Activated naive CD4-positive, alpha-beta T cell treated with anti-CD3 and anti-CD28 coated beads, Interleukin-2, amount 10 ng/mL, durations not matched to agents 7 days and 5 days (primary cell): ENCODE measurements around the gene FNDC3B.
"Not testable (repeated sequence)": the region's sequence is repeated elsewhere in the genome, so short reads cannot be mapped to it uniquely, and the experiment has no call there.

ENCODE experiments used
- CTCF ChIA-PET: fragments of 350-600 bp; sonication (Branson Sonifier 250); formaldehyde crosslinking; loops from one replicate; lab custom pipeline; 2021; ENCODE audit warnings: antibody characterized with exemption; lab: Charles Lee
- DNase-seq: peaks from one replicate; pipeline ENCODE4 v3.0.0-alpha.2; 2020
- H3K27ac Mint-ChIP-seq: one replicate; pipeline ENCODE4 v1.8.0; 2021; ENCODE audit warnings: mild to moderate bottlenecking, moderate library complexity, mixed read lengths
- H3K27me3 Mint-ChIP-seq: one replicate; pipeline ENCODE4 v1.8.0; 2021; ENCODE audit warnings: mild to moderate bottlenecking, mixed read lengths
- H3K36me3 Mint-ChIP-seq: one replicate; pipeline ENCODE4 v1.8.0; 2021; ENCODE audit warnings: mixed read lengths
- H3K4me1 Mint-ChIP-seq: one replicate; pipeline ENCODE4 v1.8.0; 2021; ENCODE audit warnings: mixed read lengths
- H3K4me3 Mint-ChIP-seq: one replicate; pipeline ENCODE4 v1.8.0; 2021; ENCODE audit warnings: mild to moderate bottlenecking, moderate library complexity, mixed read lengths
- H3K9me3 Mint-ChIP-seq: one replicate; pipeline ENCODE4 v1.8.0; 2021; ENCODE audit warnings: mixed read lengths

Gene FNDC3B

DNA sequence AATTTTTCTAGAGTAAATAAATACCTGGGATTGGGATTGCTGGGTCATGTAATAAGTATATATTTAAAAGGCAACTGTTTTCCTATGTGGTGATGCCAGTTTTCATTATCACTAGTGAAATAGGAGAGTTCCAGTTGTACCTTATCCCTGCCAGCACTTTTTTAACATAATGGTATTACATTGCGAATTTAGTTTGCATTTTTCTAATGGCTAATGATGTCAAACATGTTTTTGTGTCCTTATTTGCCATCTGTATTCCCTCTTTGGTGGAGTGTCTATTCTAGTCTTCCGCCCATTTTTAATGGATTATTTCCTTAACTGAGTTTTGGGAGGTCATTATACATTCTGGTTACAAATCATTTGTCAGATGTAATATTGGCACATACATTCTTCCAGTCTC, 320.6 kb downstream of the FNDC3B start:
- DNase-seq, result no peak
- no peaks in the 10 kb centered on the region for H3K36me3 Mint-ChIP-seq
- no peaks in the 10 kb centered on the region for H3K27me3 Mint-ChIP-seq
- H3K9me3 Mint-ChIP-seq, result no peaks in the 10 kb centered on the region
- no peak overlapping the region for H3K27ac Mint-ChIP-seq
- no peaks in the 10 kb centered on the region for H3K4me1 Mint-ChIP-seq
- CTCF ChIA-PET, result interaction anchor here (0.9 kb wide), 1 partner anchor 118 kb away, joined by 4 read pairs; no protein-coding TSS in a partner anchor
- no peak overlapping the region for H3K4me3 Mint-ChIP-seq

DNA sequence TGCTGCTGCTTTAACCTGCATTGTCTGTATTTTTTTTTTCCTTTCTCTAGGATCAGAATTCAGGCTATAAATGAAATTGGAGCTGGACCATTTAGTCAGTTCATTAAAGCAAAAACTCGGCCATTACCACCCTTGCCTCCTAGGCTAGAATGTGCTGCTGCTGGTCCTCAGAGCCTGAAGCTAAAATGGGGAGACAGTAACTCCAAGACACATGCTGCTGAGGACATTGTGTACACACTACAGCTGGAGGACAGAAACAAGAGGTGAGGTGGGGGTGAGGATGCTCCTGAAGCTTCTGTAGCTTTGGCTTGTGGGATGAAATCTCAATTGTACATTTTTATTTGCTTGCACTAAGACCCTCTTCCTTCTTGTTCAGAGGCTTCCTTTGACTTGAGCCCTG, 323.2 kb downstream of the FNDC3B start:
- no peak for DNase-seq
- Mint-ChIP-seq H3K4me1 (no peaks in the 10 kb centered on the region), H3K9me3 (no peaks in the 10 kb centered on the region), H3K36me3 (no peaks in the 10 kb centered on the region), H3K27ac (no peak overlapping the region), H3K27me3 (no peaks in the 10 kb centered on the region), H3K4me3 (no peak overlapping the region)
- CTCF ChIA-PET, result no interaction called here

DNA sequence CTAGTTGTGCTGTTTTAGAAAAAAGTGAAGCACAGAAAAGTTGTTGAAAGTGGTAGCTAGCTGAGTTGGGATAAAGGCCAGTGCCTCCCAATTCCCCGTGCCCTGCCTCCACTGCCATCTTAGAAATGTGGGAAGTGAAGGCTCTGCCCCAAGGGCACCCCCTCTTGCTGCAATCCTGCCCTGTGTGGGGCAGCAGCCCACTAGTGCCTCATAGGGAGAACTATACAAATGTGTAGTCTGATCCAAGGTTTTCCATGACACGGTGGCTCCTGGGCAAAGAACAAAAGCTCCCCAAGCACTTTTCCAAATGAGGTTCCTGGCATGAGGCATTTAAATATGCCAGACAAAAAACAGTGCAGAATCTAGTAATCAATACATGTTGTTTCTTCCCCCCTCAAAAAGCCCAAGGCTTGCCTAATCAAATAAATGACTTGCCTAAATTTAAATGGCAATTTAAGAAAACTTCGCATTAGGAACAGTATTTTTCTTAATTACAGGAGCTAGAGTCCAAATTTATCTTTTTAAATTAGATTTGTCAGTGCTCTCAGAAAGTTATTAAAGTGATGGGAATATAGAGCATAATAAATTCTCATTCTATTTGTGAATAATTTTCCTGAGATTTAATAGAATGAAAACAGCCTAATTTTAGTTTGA, 325.1 kb downstream of the FNDC3B start:
- no peak for DNase-seq
- no peaks in the 10 kb centered on the region for H3K36me3 Mint-ChIP-seq
- H3K4me1 Mint-ChIP-seq, result no peaks in the 10 kb centered on the region
- H3K27ac Mint-ChIP-seq, result no peak overlapping the region
- H3K9me3 Mint-ChIP-seq, result no peaks in the 10 kb centered on the region
- H3K4me3 Mint-ChIP-seq, result no peak overlapping the region
- no peaks in the 10 kb centered on the region for H3K27me3 Mint-ChIP-seq
- CTCF ChIA-PET, result no interaction called here

DNA sequence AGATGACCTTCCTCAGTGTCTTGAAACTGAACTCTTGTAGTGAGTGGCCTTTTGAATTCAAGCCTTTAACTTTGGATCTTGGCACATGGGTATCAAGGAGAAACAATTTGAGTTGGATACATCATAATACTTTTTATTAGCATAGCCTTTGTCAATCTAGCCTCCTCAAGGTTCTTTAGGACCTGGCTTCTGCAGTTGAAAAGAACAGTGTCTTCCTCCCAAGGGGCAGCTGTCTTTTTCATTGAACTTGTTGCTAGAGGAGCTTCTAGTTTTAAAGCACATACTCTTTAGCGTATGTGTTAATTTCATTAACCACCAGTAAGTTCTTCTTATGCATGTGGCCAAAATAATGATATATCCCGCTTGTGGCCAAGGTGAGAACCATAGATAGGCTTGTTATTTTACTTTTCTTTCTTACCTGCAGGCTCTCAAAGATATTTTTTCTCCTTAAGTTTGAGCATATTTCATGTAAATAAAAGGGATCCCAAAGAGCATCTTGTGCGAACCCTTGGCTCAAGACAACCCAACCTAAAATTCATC, 325.7 kb downstream of the FNDC3B start:
- no peaks in the 10 kb centered on the region for H3K9me3 Mint-ChIP-seq

DNA sequence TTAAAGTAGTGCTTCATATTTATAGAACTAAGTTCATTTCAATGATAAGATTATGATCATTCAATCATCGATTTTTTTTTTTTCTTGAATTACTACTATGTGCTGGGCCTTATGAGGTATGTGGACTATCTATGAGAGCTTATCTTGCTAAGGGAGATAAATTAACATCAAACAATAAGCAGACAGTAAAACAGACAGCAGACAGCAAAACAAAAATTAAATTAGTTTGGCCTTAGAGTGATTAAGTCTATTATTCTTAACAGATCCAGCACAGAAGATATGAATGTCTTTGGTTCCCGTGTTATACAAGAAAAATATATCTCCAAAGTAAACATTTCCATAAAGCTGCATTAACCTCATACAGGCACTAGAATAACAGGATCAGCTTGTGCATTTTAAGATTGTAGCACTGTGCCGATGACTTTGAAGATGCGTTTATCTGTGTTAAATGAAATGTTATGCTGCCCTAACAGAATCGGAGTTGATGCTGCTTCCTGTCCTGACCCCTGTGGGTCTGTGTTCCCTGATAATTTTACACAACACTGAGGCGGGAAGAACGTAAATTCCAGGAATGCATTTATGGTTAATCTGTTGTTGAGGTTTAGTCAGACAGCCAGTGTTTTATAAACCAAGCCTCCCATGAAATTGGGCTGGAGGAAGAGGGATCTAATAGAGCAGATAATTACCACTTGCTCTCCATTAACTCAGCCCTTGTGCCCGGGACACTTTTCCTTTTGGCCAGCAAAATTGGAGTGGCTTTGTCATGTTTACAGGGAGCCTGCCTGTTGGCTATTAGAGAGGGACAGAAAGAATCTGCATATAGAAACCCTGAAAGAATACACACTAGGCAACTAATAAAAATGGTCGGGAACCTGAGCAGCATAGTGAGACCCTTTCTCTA, 328.1 kb downstream of the FNDC3B start:
- DNase-seq, result no peak
- Mint-ChIP-seq H3K4me1 (no peaks in the 10 kb centered on the region), H3K9me3 (no peaks in the 10 kb centered on the region), H3K4me3 (no peak overlapping the region), H3K36me3 (no peaks in the 10 kb centered on the region), H3K27me3 (no peaks in the 10 kb centered on the region), H3K27ac (no peak overlapping the region)
- CTCF ChIA-PET, result interaction anchor here (0.8 kb wide), 1 partner anchor 26 kb away, joined by 3 read pairs; no protein-coding TSS in a partner anchor

More for the DNA sequence above, 325.7 kb downstream of the FNDC3B start:
- Mint-ChIP-seq H3K36me3 (no peaks in the 10 kb centered on the region), H3K27ac (no peak overlapping the region), H3K4me3 (no peak overlapping the region), H3K4me1 (no peaks in the 10 kb centered on the region), H3K27me3 (no peaks in the 10 kb centered on the region)
- CTCF ChIA-PET, result no interaction called here
- DNase-seq, result no peak

DNA sequence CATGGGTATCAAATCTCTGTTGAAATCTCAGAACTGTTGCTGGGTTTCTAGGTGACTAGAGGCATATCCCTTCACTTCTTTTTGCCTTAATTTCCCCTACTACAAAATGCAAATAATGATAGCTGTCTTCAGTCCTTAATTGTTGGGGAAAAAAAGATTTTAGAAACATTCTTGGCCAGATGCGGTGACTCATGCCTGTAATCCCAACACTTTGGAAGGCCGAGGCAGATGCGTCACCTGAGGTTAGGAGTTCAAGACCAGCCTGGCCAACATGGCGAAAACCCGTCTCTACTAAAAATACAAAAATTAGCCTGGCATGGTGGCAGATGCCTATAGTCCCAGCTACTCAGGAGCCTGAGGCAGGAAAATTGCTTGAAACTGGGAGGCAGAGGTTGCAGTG, 329.2 kb downstream of the FNDC3B start:
- not testable (repeated sequence) for H3K36me3 Mint-ChIP-seq, H3K27me3 Mint-ChIP-seq, H3K4me1 Mint-ChIP-seq, H3K9me3 Mint-ChIP-seq, DNase-seq, H3K27ac Mint-ChIP-seq, H3K4me3 Mint-ChIP-seq
- CTCF ChIA-PET, result interaction anchor here (0.8 kb wide), 1 partner anchor 27 kb away, joined by 3 read pairs; no protein-coding TSS in a partner anchor

DNA sequence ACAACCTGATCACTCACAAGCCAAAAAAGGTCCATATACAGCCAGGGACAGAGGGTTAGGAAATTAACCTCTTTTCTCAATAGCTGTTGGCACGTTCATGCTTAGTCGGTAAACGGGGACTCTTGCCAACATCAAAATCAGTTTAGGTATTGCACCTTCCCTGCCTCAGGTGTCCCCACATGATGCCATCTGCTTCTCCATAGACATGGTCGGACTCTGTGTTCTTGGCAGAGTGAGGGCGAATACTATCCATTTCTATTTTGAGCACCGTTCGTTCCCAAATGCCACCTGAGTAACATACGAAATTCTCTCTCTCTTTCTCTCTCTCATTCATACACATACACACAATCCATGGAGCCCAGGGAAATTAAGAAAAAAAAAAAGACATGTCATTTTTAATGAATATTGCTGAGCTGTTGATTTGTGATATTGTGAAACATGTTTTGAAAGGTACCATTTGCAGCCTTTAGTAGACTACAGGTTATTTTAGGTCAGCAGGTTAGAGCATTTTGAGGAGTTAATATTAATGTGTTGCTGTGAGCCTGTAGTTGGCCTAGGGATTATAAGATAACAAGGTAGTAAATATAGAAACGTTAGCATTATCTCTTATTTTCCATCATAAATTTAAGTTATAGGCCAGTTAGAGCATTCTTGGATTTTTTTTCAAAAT, 330.3 kb downstream of the FNDC3B start:
- no peaks in the 10 kb centered on the region for H3K4me1 Mint-ChIP-seq
- H3K27me3 Mint-ChIP-seq, result no peaks in the 10 kb centered on the region
- CTCF ChIA-PET, result no interaction called here
- H3K36me3 Mint-ChIP-seq, result no peaks in the 10 kb centered on the region
- no peak for DNase-seq
- H3K4me3 Mint-ChIP-seq, result no peak overlapping the region
- no peaks in the 10 kb centered on the region for H3K9me3 Mint-ChIP-seq
- H3K27ac Mint-ChIP-seq, result no peak overlapping the region

DNA sequence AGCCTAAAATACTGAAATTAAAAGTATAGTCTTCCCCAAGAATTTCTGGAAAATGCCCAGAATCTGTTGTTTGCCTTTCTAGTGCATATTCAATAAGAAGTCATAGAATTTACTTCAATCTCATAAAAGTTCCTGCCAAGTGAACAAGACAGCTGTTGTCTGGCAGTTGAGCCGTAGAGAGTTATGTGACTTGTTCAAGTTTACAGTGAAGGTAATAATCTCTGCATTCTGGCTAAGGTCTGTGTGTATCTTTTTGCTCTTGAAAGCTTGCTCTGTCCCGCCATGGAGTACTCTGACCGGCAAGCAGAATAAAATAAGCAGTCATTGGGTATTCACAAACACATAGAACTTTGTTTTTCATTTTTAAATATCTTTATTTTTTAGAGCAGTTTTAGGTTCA, 331.0 kb downstream of the FNDC3B start:
- CTCF ChIA-PET, result no interaction called here
- Mint-ChIP-seq H3K27me3 (no peaks in the 10 kb centered on the region), H3K4me1 (no peaks in the 10 kb centered on the region), H3K36me3 (no peaks in the 10 kb centered on the region), H3K27ac (no peak overlapping the region), H3K9me3 (no peaks in the 10 kb centered on the region), H3K4me3 (no peak overlapping the region)
- no peak for DNase-seq

DNA sequence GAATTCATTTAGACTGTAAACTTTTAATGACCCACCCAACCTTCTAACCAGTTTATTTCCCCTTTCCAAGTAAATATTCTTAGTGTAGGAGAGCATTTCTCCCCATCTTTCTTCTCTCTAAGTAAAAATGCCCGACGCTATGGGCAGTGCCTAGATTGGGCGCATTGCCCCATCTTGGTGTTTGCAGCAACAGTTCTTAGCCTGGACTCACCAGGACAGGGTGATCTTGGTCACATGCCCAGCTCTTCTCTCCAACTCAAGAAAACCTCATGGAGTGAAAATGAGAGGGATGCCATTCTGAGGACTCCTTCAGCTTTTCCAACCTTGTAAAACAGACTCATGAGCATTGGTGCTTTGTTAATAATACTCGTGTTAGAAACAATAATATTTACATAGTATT, 332.2 kb downstream of the FNDC3B start:
- Mint-ChIP-seq H3K36me3 (no peaks in the 10 kb centered on the region), H3K27ac (no peak overlapping the region), H3K9me3 (no peaks in the 10 kb centered on the region), H3K4me3 (no peak overlapping the region), H3K4me1 (no peaks in the 10 kb centered on the region), H3K27me3 (no peaks in the 10 kb centered on the region)
- CTCF ChIA-PET, result no interaction called here
- no peak for DNase-seq

DNA sequence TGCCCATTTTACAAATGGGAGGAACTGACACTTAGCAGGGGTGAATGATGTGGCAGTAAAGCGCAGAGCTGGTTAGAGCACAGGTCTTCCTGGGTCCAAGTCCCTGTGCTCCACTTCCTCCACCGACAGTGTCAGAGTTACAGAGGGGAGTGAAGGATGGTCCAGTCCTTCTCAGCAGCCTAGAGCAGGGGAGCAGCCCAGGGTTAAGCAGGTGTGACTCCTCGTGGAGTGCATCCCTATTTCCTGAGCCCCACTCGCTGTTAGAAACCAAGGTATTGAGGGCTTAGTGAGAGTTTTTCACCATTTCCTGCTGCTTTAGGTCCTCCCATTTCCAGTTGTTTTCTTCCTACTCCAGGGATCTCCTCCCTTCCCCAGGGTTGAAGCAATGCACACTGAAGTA, 333.5 kb downstream of the FNDC3B start:
- peaks cover under 1% of the 10 kb centered on the region for H3K36me3 Mint-ChIP-seq

DNA sequence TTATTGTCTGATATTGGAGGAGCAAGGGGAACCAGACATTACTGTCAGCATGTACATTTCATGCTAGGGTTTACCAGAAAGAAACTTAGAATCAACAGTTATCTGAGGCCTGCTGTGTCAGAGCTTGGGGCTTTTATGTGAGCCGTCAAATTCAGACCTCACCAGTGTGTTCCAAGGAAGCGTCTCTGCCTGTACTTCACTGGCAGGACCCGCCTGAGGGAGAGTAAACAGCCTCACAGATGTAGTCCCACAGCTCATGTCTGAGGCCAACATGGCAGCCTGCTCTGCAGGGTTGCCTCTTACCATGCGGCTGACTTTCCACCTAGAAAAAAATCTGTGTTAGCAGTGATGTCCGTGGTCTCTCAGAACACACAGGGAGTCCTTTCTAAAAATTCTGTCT, 334.5 kb downstream of the FNDC3B start:
- no peaks in the 10 kb centered on the region for H3K4me1 Mint-ChIP-seq
- no peaks in the 10 kb centered on the region for H3K27me3 Mint-ChIP-seq
- H3K4me3 Mint-ChIP-seq, result no peak overlapping the region
- no peak for DNase-seq
- no peak overlapping the region for H3K27ac Mint-ChIP-seq
- peaks cover 3% of the 10 kb centered on the region for H3K36me3 Mint-ChIP-seq
- CTCF ChIA-PET, result no interaction called here
- no peaks in the 10 kb centered on the region for H3K9me3 Mint-ChIP-seq

More for the DNA sequence above, 333.5 kb downstream of the FNDC3B start:
- H3K9me3 Mint-ChIP-seq, result no peaks in the 10 kb centered on the region
- H3K27ac Mint-ChIP-seq, result no peak overlapping the region
- H3K27me3 Mint-ChIP-seq, result no peaks in the 10 kb centered on the region
- DNase-seq, result no peak
- no peaks in the 10 kb centered on the region for H3K4me1 Mint-ChIP-seq
- H3K4me3 Mint-ChIP-seq, result no peak overlapping the region
- CTCF ChIA-PET, result no interaction called here

DNA sequence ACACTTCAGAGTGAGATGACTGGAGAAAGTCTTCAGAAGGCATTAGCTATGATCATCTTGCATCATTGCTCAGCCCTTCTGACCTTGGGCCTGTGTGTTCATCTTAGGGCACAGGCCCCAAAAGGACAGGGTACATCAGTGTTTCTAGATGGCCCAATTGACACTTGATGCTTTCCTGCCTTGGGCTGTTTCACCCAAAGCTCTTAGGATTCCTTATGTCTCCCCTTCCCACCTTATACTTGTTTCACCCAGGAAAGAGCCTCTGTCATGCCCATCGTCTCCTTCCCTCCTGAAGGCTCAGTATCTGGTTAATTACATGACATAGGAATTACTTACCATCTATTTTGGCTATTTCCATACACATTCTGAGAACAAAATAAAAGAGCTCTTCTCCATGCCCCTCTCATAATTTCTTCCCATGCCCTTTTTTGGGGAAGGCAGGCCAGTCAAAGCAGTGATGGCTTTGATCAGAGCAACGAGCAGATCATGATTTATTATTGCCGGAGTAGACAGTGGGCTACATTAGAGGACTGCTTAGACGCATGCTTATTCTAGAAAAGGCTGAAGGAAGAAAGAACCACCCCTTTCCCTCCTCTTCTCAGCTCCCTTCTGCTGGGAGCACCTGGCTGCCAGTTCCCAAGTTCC, 335.9 kb downstream of the FNDC3B start:
- Mint-ChIP-seq H3K27me3 (no peaks in the 10 kb centered on the region), H3K36me3 (peaks cover 8% of the 10 kb centered on the region), H3K4me3 (no peak overlapping the region), H3K27ac (no peak overlapping the region), H3K4me1 (no peaks in the 10 kb centered on the region), H3K9me3 (no peaks in the 10 kb centered on the region)
- CTCF ChIA-PET, result interaction anchor here (0.9 kb wide), 1 partner anchor 25 kb away, joined by 3 read pairs; no protein-coding TSS in a partner anchor
- DNase-seq, result no peak

DNA sequence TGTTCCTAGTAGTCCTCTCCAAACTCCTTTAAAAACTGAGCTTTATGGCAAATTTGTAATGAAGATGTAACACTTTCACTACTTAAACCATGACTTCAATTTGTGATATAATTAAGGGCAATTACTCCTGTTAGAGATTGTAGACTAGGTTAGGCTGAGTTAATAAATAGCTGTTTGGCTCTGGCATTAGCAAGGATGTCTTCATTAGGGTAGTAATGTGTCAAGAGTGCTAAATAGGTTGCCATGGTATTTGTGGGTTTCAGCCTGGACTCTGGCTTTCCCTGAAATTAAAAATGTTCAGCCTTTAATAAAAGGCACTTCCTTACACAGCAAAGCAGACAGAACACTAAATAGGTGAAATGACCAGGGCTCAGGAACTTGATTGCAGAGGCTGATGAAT, 337.0 kb downstream of the FNDC3B start:
- Mint-ChIP-seq H3K9me3 (peaks cover 1% of the 10 kb centered on the region), H3K36me3 (peaks cover 10% of the 10 kb centered on the region), H3K27me3 (no peaks in the 10 kb centered on the region), H3K4me1 (no peaks in the 10 kb centered on the region), H3K4me3 (no peak overlapping the region), H3K27ac (no peak overlapping the region)
- no peak for DNase-seq
- CTCF ChIA-PET, result no interaction called here

DNA sequence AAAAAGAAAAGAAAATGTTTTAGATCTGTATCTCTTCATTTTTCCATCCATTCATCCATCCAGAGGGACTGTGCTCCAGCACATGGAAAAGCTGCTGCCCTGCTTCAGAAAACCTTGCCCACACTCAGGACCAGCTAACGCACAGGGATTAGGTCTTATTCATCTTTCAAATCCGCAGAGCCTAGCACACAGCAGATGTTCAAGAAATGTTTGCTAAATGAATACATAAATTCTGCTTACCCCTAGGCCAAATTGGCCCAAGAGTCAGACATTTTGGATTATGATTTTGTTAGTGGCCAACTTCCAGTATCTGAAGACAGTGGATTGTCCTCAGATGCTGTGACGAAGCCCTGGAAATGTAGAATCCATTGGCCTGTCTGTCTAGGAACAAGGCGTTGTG, 337.5 kb downstream of the FNDC3B start:
- H3K4me3 Mint-ChIP-seq, result no peak overlapping the region
- H3K36me3 Mint-ChIP-seq, result peaks cover 12% of the 10 kb centered on the region
- CTCF ChIA-PET, result no interaction called here
- H3K27me3 Mint-ChIP-seq, result no peaks in the 10 kb centered on the region
- H3K4me1 Mint-ChIP-seq, result no peaks in the 10 kb centered on the region
- H3K27ac Mint-ChIP-seq, result no peak overlapping the region
- no peak for DNase-seq
- H3K9me3 Mint-ChIP-seq, result peaks cover 2% of the 10 kb centered on the region
